ENCODE results near the gene DYNLL2. TPM values are rescaled to one million over a fixed set of nuclear protein-coding genes. Genes with fewer than 3 reads are reported as not detected.

DYNLL2 gene
- total RNA-seq, 1 donor from 2014 or later = 19.6 TPM

DNA sequence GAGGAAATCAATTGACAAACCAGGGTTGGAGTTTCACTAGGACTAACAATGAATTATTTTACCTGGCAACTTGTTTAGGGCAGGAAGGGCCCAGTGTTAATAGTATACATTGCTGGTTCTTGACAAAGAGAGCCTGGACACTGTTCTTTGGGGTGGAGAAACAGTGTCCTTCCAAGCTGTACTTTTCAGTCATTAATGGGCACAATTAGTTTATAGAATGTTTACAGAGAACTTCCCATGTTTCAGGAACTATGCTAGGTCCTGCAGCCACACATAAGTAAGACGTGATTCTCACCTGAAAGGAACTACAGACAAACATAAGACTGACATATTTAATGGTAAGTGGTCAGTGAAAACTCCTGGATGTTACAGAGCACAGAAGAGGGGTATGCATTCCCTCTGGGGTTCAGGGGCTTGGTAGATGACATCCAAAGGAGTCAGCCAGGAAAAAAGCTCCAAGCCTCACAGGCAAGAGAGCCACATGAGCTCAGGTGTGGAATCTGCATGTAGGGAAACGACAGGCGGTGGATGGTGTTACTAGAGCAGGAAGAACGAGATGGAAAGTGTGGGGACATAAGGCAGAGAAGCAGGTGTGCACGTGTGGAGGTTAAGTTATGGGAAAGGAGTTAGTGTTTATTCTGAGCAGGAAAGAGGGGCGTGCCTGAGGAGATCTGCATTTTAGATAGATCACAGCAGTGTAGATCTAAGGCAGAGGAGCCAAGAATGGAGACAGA is 3.8 kb upstream of the DYNLL2 start:
- no peaks in the 10 kb centered on the region for H3K36me3 Mint-ChIP-seq (ENCODE audit: low read depth)
- no peak overlapping the region for H3K27ac Mint-ChIP-seq
- CTCF ChIA-PET = no interaction called here
- TF ChIP-seq CTCF (IDR thresholded peaks at IDR 0.05) = no peak
- H3K4me1 Mint-ChIP-seq = peaks cover 5% of the 10 kb centered on the region
- ATAC-seq (ENCODE audit: low read depth) (no peak), DNase-seq (no peak)
- peaks cover 11% of the 10 kb centered on the region for H3K27me3 Mint-ChIP-seq
- intact Hi-C loops (cut with micrococcal nuclease) = loop anchor here (10.0 kb wide), 1 partner anchor 995 kb away; the partner anchor contains the start of gene AKAP1
- no peaks in the 10 kb centered on the region for H3K9me3 Mint-ChIP-seq
- H3K4me3 Mint-ChIP-seq = no peak overlapping the region
- POLR2A ChIA-PET = no interaction called here

- peaks cover 14% of the 10 kb centered on the region for H3K36me3 Mint-ChIP-seq (ENCODE audit: low read depth)
- DNase-seq (no peak), ATAC-seq (ENCODE audit: low read depth) (no peak)
- intact Hi-C loops (cut with micrococcal nuclease) = loop anchor here (10.0 kb wide), 1 partner anchor 997 kb away; the partner anchor contains the start of gene AKAP1
- H3K9me3 Mint-ChIP-seq = no peaks in the 10 kb centered on the region
- ChIA-PET POLR2A (interaction anchor here (3.4 kb wide), 1 partner anchor 75 kb away, joined by 55 read pairs; the partner anchor contains the start of gene SRSF1), CTCF (no interaction called here)
- no peak for TF ChIP-seq CTCF (IDR thresholded peaks at IDR 0.05)
- H3K4me3 Mint-ChIP-seq = peak overlapping the region; percentile 38
- H3K27me3 Mint-ChIP-seq = peaks cover under 1% of the 10 kb centered on the region
- H3K4me1 Mint-ChIP-seq = peaks cover 27% of the 10 kb centered on the region
- H3K27ac Mint-ChIP-seq = no peak overlapping the region
Measured at GRCh38 chr17:58081646-58082340, 1.4 kb upstream of the DYNLL2 start.

- ATAC-seq (ENCODE audit: low read depth) = no peak
- no peak for DNase-seq
- Mint-ChIP-seq H3K9me3 (no peaks in the 10 kb centered on the region), H3K27ac (peak overlapping the region; percentile 62), H3K4me1 (peaks cover 32% of the 10 kb centered on the region), H3K27me3 (no peaks in the 10 kb centered on the region), H3K36me3 (ENCODE audit: low read depth) (peaks cover 20% of the 10 kb centered on the region), H3K4me3 (peak overlapping the region; percentile 66)
- ChIA-PET POLR2A (interaction anchor here (0.6 to 3.4 kb wide), 8 partner anchors 76 to 998 kb away, joined by 3 to 55 read pairs (median 4); partner anchors contain the start of genes AKAP1, MRPS23 and SRSF1), CTCF (no interaction called here)
- intact Hi-C loops (cut with micrococcal nuclease) = loop anchor here (10.0 kb wide), 1 partner anchor 998 kb away; the partner anchor contains the start of gene AKAP1
- no peak for TF ChIP-seq CTCF (IDR thresholded peaks at IDR 0.05)
Measured at GRCh38 chr17:58082341-58082869, 814 bp upstream of the DYNLL2 start.

DNA sequence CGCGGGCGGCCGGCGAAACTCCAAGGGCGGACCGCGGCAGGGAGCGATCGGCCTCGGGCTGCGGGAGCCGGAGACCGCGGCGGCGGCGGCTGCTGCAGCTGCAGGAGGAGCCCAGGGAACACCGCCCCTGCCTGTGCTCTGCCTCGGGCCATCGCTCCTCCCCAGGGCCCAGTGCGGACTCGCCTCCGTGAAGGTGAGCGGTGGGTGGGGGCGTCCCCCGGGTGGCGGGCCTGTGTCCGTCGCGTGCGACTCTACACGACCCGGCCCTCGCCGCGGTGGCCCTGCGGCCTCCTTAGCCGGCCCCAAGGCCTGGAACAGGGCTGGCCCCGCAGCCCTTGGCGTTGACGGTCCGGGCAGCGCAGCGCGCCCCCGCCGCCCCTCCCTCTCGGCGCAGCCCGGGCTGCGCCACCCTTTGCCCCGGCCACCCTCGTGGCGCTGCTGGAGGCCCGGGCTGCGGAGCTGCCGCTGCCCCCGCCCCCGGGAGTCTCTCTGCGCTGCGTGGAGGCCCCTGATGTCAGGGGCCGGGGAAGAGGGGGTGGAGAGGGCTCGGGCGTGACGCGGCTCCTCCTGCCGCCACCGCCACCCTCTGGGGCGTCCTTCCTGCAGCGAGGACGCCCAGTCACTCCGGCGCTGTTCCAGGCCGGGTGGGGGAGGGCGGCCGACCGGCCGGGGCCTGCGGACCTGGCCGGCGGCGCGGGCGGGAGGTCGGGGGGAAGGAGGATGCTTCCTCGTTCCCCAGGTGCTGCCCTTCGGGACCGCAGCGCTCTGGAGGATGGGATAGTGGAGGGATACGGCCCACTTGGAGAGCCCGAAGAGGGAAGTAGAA is 485 bp downstream of the DYNLL2 start:
- no peaks in the 10 kb centered on the region for H3K27me3 Mint-ChIP-seq
- ATAC-seq (ENCODE audit: low read depth) (peak; percentile 64), DNase-seq (peak; percentile 64)
- H3K4me1 Mint-ChIP-seq = peaks cover 42% of the 10 kb centered on the region
- H3K36me3 Mint-ChIP-seq (ENCODE audit: low read depth) = peaks cover 33% of the 10 kb centered on the region
- peak overlapping the region; percentile 86 for H3K4me3 Mint-ChIP-seq
- POLR2A ChIA-PET = interaction anchor here (1.0 to 3.4 kb wide), 9 partner anchors 77 to 997 kb away, joined by 3 to 55 read pairs (median 4); partner anchors contain the start of genes MRPS23 and SRSF1
- TF ChIP-seq CTCF (IDR thresholded peaks at IDR 0.05) = no peak
- CTCF ChIA-PET = interaction anchor here (1.1 kb wide), 1 partner anchor 84 kb away, joined by 4 read pairs; no protein-coding TSS in a partner anchor
- no peaks in the 10 kb centered on the region for H3K9me3 Mint-ChIP-seq
- peak overlapping the region; percentile 70 for H3K27ac Mint-ChIP-seq
- intact Hi-C loops (cut with micrococcal nuclease) = loop anchor here (1.0 to 10.0 kb wide), 4 partner anchors 30 to 999 kb away; partner anchors contain the start of genes AKAP1, MRPS23 and SRSF1
